ENCODE results near the gene ZNF81.

- TF ChIP-seq, protein P1, sequence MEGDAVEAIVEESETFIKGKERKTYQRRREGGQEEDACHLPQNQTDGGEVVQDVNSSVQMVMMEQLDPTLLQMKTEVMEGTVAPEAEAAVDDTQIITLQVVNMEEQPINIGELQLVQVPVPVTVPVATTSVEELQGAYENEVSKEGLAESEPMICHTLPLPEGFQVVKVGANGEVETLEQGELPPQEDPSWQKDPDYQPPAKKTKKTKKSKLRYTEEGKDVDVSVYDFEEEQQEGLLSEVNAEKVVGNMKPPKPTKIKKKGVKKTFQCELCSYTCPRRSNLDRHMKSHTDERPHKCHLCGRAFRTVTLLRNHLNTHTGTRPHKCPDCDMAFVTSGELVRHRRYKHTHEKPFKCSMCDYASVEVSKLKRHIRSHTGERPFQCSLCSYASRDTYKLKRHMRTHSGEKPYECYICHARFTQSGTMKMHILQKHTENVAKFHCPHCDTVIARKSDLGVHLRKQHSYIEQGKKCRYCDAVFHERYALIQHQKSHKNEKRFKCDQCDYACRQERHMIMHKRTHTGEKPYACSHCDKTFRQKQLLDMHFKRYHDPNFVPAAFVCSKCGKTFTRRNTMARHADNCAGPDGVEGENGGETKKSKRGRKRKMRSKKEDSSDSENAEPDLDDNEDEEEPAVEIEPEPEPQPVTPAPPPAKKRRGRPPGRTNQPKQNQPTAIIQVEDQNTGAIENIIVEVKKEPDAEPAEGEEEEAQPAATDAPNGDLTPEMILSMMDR (conservative IDR thresholded peaks at IDR 0.05 in 1 of 2, IDR thresholded peaks at IDR 0.05 in 1 of 2; ENCODE audit: low read depth in 1 of 2, low read length in 2 of 2) = no peak
- TF ChIP-seq EZH2 (IDR thresholded peaks at IDR 0.05; ENCODE audit: low read length, missing control alignments) = no peak
Observed at GRCh38 chrX:47802589-47802988, 34.1 kb upstream of the ZNF81 start.

Measured in fibroblast of lung (primary cell).